Uterus (tissue), 4 donors: ENCODE results near the gene KRT37. TPM values are rescaled to one million over a fixed set of nuclear protein-coding genes. Genes with fewer than 3 reads are reported as not detected.

Experiments
- DNase-seq, 2 donors: peaks; one replicate each; pipeline ENCODE4 v3.0.0-alpha.2; 2019 to 2020
- H3K27ac ChIP-seq, 2 donors: fragments of 200-600 bp; sonication (generic); 1 replicate in 1 of 2; 2 replicates in 1 of 2; pipeline ENCODE4 v1.5.1; 2016 to 2018
- H3K27me3 ChIP-seq, 2 donors: fragments of 200-600 bp; sonication (generic); one replicate each; pipeline ENCODE4 v1.5.1; 2018 to 2019; ENCODE audit warnings: control low read depth in 1 of 2
- H3K36me3 ChIP-seq, 2 donors: fragments of 200-600 bp; sonication (generic); one replicate each; pipeline ENCODE4 v1.5.1; 2019; ENCODE audit warnings: control low read depth in 1 of 2
- H3K4me1 ChIP-seq, 2 donors: fragments of 200-600 bp; sonication (generic); one replicate each; pipeline ENCODE4 v1.5.1; 2018 to 2019; ENCODE audit warnings: control low read depth in 1 of 2
- H3K4me3 ChIP-seq, 2 donors: fragments of 200-600 bp; sonication (generic); 1 replicate in 1 of 2; 2 replicates in 1 of 2; pipeline ENCODE4 v1.5.1; 2018 to 2019; ENCODE audit warnings: mild to moderate bottlenecking in 1 of 2
- H3K9me3 ChIP-seq, 2 donors: fragments of 200-600 bp; sonication (generic); one replicate each; pipeline ENCODE4 v1.5.1; 2019; ENCODE audit warnings: control low read depth in 1 of 2
- CTCF ChIP-seq, 4 experiments: fragments of 200-600 bp in 2 of 4; fragments of 450-650 bp in 2 of 4; sonication (generic) in 2 of 4; IDR thresholded peaks; one replicate each; pipeline ENCODE4 v1.5.1; 2016 to 2019; ENCODE audit warnings: antibody characterized with exemption in 4 of 4, mild to moderate bottlenecking in 2 of 4, moderate library complexity in 1 of 4
- POLR2A ChIP-seq, 2 donors: fragments of 450-650 bp; IDR thresholded peaks; one replicate each; pipeline ENCODE4 v1.6.1; 2016; ENCODE audit warnings: antibody characterized with exemption in 2 of 2, mild to moderate bottlenecking in 1 of 2, moderate library complexity in 1 of 2
- intact Hi-C: fragments of 100-400 bp; cut with DNase I; formaldehyde crosslinking; loops from one replicate; pipeline ENCODE4 v1.15.1; 2023; ENCODE audit warnings: low total_unique reads
- total RNA-seq, 4 donors: library from RNA; depleted of rRNA in 3 of 4; stranded (reverse); fragments of >200 nt in 3 of 4; gene quantifications; one replicate each; pipeline versions ENCODE4 v1.1.0 to v1.2.4, GENCODE V29; 2014 to 2023
- donor health status: DM: yes; HTN: yes; CAD: no.

The KRT37 gene
- total RNA-seq, 4 donors from 2014 or later, result not detected

- Histone ChIP-seq H3K27me3 (no peaks in the 10 kb centered on the region), H3K27ac (no peak overlapping the region), H3K9me3 (no peaks in the 10 kb centered on the region), H3K4me3 (no peak overlapping the region), H3K4me1 (no peaks in the 10 kb centered on the region), H3K36me3 (no peaks in the 10 kb centered on the region)
- TF ChIP-seq POLR2A (IDR thresholded peaks at IDR 0.05), result no peak
- no peak for TF ChIP-seq CTCF (IDR thresholded peaks at IDR 0.05)
- intact Hi-C loops, result no loop called here
- no peak for DNase-seq
These were observed 15.0 kb upstream of the KRT37 start for GRCh38 chr17:41439375-41439774.

GRCh38 chr17:41437769-41438168 is 13.4 kb upstream of the KRT37 start:
- intact Hi-C loops, result no loop called here
- Histone ChIP-seq H3K27ac (no peak overlapping the region), H3K36me3 (no peaks in the 10 kb centered on the region), H3K4me1 (no peaks in the 10 kb centered on the region), H3K27me3 (no peaks in the 10 kb centered on the region), H3K9me3 (no peaks in the 10 kb centered on the region), H3K4me3 (no peak overlapping the region)
- no peak for TF ChIP-seq POLR2A (IDR thresholded peaks at IDR 0.05)
- TF ChIP-seq CTCF (IDR thresholded peaks at IDR 0.05), result no peak
- no peak for DNase-seq

GRCh38 chr17:41437254-41437653 is 12.9 kb upstream of the KRT37 start:
- no peak for TF ChIP-seq POLR2A (IDR thresholded peaks at IDR 0.05)
- no peak for TF ChIP-seq CTCF (IDR thresholded peaks at IDR 0.05)
- H3K36me3 ChIP-seq, result no peaks in the 10 kb centered on the region
- no peak overlapping the region for H3K27ac ChIP-seq
- no peaks in the 10 kb centered on the region for H3K4me1 ChIP-seq
- H3K9me3 ChIP-seq, result no peaks in the 10 kb centered on the region
- H3K27me3 ChIP-seq, result no peaks in the 10 kb centered on the region
- no peak overlapping the region for H3K4me3 ChIP-seq
- intact Hi-C loops, result no loop called here
- DNase-seq, result no peak

- H3K4me1 ChIP-seq, result no peaks in the 10 kb centered on the region
- no peak for TF ChIP-seq CTCF (IDR thresholded peaks at IDR 0.05)
- TF ChIP-seq POLR2A (IDR thresholded peaks at IDR 0.05), result no peak
- H3K27ac ChIP-seq, result peak overlapping the region; percentile 1 to 16
- no peak overlapping the region for H3K4me3 ChIP-seq
- no peak for DNase-seq
- H3K27me3 ChIP-seq, result no peaks in the 10 kb centered on the region
- H3K9me3 ChIP-seq, result no peaks in the 10 kb centered on the region
- intact Hi-C loops, result no loop called here
- no peaks in the 10 kb centered on the region for H3K36me3 ChIP-seq
These were observed 10.0 kb upstream of the KRT37 start for GRCh38 chr17:41434415-41434814.

GRCh38 chr17:41434005-41434404 is 9.6 kb upstream of the KRT37 start:
- intact Hi-C loops, result no loop called here
- no peak for DNase-seq
- Histone ChIP-seq H3K9me3 (no peaks in the 10 kb centered on the region), H3K4me3 (no peak overlapping the region), H3K36me3 (no peaks in the 10 kb centered on the region), H3K4me1 (no peaks in the 10 kb centered on the region), H3K27me3 (no peaks in the 10 kb centered on the region), H3K27ac (peak overlapping the region in 1 of 2 donors; percentile 16)
- no peak for TF ChIP-seq POLR2A (IDR thresholded peaks at IDR 0.05)
- TF ChIP-seq CTCF (IDR thresholded peaks at IDR 0.05), result no peak
